GM10266 (cell line): ENCODE data around the gene SORBS2.

Source experiments
- DNase-seq: peaks from one replicate; pipeline ENCODE4 v3.0.0; 2012; ENCODE audit errors: extremely low spot score
- TF ChIP-seq, protein P1 (sequence below): IDR thresholded peaks from 2 replicates; pipeline ENCODE4 v1.5.1; 2012; ENCODE audit warnings: mild to moderate bottlenecking, low read depth; ENCODE audit not compliant: control insufficient read depth, insufficient read depth; ENCODE audit errors: missing control alignments

SORBS2 gene

DNA sequence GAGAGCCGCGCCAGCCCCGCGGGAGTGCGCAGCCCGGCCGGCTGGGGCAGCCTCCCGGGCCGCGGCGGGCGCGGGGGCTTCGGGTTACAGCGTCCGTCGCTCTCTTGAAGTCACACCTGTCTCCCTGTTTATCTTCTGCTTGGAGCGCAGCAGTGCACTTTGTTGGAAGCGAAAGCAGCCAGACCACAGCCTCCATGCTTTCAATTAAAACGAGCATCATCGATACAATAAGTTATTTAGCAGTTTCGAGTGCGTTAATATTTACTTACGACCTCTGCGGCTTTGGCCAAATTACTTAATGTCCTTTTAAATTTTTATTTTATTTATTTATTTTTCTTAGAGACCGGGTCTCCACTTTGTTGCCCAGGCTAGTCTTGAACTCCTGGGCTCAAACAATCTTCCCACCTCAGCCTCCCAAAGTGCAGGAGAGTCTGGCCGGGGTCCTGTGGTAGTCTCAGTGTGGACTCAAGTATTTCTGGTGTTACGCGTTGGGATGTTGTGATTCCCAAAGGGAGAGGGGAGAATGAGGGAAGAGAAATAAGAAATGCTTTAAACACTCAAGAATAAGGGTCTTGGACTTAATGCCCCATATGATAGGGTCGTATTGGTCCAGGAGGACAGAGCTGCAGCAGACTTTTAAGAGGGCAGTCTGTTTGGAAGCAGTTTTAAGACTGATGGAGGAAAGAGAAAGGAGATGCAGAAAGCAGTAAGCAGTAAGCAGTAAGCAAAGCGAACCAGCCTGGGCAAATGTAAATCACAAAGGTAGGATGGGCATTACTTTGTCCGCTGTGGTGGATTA, 276.2 kb downstream of the SORBS2 start:
- DNase-seq, result no peak
- TF ChIP-seq, protein P1, sequence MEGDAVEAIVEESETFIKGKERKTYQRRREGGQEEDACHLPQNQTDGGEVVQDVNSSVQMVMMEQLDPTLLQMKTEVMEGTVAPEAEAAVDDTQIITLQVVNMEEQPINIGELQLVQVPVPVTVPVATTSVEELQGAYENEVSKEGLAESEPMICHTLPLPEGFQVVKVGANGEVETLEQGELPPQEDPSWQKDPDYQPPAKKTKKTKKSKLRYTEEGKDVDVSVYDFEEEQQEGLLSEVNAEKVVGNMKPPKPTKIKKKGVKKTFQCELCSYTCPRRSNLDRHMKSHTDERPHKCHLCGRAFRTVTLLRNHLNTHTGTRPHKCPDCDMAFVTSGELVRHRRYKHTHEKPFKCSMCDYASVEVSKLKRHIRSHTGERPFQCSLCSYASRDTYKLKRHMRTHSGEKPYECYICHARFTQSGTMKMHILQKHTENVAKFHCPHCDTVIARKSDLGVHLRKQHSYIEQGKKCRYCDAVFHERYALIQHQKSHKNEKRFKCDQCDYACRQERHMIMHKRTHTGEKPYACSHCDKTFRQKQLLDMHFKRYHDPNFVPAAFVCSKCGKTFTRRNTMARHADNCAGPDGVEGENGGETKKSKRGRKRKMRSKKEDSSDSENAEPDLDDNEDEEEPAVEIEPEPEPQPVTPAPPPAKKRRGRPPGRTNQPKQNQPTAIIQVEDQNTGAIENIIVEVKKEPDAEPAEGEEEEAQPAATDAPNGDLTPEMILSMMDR, result no peak
